ENCODE data around the gene ALDH6A1.
A peak's percentile ranks its signal among the peaks of the same experiment; 100 is the strongest.
"Not testable (repeated sequence)": the region's sequence is repeated elsewhere in the genome, so short reads cannot be mapped to it uniquely, and the experiment has no call there.

Gene ALDH6A1

DNA sequence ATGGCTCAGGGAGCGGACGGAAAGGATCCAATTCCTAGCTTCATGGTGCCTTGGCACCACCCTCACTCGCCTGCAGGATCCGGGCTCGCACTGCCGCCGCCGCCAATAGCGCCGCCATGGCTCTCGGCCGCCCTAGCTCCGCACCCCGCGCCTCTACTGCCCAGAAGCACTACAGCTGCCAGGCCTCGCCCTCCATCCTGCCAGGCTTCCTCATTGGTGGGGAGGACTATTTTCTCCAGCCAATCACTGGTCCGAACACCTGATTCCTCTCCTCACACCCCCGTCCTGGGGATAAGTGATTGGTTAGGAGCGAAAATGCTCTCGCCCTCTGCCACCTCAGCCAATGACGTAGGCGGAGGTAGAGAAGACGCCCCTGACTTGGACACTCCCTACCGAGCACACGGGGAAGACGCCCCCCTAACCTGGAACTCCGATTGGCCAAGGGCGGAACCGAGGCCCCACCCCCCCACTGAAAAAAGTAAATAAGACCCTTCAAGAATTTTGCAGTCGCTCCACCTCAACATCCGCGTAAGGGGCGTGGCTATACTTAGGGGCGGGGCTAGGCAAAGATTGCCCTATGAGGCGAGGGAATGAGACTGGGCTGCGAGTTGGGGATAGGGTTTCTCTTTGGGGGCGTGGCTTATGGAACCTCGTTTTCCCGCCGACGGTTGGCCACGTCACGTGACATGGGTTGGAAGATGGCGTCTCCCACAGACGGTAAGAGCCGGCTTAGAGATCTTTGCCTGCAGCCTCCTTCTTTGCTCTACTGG lies at the start of gene ALDH6A1, which contains the start of gene LIN52:
ALDH6A1 (minus strand) TSS at position 177 of the 770 bp plus-strand sequence; CDS start at position 118, 59 bp downstream.
LIN52 (plus strand) TSS at position 680 of the 770 bp plus-strand sequence; CDS start at position 699, 19 bp downstream.
- DNase-seq: peak; percentile 100

DNA sequence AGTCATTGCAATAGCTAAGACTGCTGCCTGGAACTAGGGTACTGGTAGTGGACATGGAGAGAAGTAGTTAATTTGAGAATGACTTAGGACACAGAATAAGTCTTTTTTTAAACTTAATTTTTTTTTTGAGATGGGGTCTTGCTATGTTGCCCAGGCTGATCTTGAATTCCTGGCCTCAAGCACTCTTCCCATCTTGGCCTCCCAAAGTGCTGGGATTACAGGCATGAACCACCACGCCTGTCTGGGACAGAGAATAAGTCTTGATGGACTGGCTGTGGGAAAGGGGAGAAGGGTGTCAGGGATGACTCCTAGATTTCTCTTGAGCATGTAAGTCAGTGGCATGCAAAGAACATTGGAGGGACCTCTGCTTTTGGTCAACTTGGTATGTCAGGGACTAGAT lies 43.4 kb upstream of the ALDH6A1 start:
- no peak for DNase-seq

DNA sequence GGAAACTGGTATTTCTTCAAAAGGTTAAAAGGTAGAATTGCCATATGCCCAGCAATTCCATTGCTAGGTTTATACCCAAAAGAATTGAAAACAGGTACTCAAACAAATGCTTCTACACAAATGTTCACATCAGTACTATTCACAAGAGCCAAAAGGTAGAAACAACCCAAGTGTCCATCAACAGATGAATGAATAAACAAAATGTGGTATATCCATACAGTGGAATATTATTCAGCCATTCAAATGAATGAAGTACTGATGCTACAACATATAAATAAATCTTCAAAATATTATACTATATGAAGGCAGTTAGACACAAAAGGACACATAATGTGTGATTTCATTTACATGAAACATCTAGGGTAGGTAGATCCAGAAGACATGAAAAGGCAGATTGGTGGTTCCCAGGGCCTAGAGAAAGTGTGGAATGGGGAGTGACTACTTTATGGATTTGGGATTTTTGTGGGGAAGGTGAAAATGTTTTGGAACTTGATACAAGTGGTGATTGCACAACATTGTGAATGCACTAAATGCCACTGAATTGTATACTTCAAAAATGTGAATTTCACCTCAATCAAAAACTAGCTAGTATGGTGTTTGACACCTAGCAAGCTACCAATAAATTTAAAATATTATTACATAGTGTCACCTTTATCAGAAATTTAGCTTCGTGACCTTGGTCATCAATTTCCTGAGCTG lies 42.2 kb upstream of the ALDH6A1 start:
- no peak for DNase-seq

DNA sequence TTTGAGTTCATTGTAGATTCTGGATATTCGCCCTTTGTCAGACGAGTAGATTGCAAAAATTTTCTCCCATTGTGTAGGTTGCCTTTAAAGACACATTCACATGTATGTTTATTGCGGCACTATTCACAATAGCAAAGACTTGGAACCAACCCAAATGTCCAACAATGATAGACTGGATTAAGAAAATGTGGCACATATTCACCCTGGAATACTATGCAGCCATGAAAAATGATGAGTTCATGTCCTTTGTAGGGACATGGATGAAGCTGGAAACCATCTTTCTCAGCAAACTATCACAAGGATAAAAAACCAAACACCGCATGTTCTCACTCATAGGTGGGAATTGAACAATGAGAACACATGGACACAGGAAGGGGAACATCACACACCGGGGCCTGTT lies 41.2 kb upstream of the ALDH6A1 start:
- not testable (repeated sequence) for DNase-seq

DNA sequence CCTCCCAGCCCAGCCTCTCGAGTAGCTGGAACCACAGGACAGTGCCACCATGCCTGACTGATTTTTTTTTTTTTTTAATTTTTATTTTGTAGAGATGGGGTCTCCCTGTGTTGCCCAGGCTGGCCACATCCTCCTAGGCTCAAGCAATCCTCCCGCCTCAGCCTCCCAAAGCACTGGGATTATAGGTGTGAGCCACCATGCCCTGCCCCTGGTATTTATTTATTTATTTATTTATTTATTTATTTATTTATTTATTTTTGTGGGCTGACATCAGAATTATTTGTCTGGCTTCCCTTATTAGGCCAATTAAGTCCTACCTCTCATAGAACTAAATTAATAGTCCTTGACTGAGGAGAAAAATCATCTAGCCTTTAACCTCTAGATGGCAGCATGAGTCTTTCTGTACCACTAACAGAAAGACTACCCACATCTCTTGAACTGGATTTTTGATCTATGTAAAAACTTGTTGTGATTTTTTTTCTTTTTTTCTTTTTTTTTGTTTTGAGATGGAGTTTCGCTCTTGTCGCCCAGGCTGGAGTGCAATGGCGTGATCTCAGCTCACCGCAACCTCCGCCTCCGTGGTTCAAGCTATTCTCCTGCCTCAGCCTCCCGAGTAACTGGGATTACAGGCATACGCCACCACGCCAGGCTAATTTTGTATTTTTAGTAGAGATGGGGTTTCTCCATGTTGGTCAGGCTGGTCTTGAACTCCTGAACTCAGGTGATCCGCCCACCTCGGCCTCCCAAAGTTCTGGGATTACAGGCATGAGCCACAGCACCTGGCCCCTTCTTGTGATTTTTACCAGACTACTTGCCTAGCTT lies 27.4 kb upstream of the ALDH6A1 start:
- peak; percentile 48 for DNase-seq

DNA sequence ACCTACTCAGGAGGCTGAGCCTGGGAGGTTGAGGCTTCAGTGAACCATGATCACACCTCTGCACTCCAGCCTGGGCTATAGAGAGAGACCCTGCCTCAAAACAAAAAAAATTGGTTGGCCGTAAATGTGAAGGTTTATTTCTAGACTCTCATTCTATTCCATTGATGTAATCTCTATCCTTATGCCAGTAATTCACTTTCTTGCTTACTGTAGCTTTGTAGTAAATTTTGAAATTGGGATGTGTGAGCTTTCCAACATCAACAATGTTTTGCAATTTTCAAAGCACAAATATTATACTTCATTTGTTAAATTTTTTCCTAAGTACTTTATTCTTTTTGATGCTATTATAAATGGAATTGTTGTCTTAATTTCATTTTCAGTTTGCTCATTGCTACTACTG lies 25.1 kb upstream of the ALDH6A1 start:
- DNase-seq: no peak

DNA sequence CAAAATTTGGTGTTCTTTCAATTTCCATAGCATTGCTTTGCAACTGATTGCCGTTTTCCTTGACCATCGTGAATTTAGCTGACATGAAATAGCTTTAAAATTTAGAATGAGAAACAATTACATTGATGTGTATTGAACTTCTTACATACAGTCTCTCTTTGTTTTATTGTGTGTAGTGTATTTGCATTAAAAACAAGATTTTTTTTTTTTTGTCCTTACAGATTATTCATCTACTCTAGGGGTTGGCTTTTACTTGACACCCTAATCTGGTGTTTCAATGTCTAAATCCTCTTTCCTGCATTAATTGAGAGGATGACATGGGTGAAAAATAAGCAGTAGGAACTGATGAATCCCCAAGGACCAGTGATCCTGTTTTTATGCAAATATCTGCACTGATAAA lies 21.1 kb upstream of the ALDH6A1 start:
- DNase-seq: no peak

DNA sequence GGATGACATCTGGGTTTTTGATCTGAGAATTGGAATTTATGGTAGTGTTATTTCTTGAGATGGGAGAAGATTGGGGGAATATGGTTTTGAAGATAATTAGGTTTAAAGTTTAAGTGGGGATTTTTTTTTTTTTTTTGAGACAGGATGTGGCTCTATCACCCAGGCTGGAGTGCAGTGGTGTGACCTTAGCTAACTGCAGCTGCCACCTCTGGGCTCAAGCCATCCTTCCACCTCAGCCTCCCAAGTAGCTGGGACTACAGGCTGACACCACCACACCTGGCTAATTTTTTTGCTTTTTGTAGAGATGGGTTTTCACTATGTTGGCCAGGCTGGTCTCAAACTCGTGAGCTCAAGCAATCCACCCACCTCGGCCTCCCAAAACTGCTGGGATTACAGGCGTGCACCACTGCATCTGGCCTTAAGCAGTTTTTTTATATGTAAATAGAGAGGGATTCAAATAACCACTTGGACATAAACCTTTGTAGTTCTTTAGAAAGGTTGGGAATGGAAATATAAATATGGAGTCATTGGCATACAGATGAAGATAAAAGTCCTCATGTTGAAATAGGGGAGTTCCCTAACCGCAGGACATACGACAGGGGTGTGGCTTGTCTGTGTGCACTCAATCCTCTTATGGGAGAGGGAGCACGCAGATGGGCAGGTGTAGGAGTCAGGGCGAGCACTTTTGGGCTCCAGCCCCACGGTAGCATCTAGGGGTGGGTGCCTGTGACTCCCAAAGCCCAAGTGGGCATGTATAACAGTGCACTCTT lies 5.2 kb upstream of the ALDH6A1 start:
- DNase-seq: no peak

DNA sequence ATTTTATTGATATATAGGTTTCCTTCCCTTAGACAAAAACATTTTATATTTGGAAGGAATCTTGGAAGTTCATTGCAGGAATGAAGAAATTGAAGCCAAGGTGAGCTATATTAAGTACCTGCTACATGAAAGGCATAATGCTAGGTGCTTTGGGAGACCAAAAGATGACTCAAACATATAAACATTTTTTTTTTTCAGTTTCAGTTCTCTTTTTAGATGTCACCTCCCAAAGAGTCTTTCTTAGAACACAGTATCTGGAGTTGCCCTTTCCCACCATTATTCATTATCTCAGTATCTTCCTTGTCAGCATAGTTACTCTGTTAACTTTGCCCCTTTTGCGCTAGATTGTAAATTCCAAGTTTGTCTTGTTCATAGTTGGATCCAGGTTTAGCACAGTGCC lies 1.6 kb upstream of the ALDH6A1 start:
- no peak for DNase-seq

DNA sequence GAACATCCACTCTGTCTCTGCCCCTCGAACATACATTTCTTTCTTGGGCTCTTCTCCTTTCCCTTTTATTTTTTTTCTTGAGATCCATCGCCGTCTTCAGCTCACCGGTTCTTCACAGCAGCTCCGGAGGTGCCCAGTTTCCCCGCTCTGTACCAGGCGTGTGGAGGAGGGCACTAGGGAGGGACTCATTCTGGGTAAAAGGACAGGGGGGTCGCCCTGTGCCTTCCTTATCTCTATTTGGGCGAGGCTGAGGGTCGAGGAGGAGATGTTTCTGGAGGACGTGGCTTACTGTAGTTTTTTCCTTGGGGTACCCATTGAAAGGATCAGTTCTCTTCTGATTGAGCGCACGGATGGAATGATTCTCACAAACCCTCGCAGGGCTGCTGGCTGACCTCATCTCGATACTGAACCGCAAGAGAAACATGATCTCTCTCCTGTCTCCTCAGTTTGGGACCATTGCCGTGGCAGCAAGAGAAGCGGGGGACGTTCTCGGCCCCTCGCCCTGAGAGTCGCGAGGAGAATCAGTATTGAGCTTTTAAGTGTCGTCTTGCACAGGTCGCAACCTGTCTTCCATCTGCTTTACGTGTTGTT lies 889 bp upstream of the ALDH6A1 start:
- DNase-seq: no peak

DNA sequence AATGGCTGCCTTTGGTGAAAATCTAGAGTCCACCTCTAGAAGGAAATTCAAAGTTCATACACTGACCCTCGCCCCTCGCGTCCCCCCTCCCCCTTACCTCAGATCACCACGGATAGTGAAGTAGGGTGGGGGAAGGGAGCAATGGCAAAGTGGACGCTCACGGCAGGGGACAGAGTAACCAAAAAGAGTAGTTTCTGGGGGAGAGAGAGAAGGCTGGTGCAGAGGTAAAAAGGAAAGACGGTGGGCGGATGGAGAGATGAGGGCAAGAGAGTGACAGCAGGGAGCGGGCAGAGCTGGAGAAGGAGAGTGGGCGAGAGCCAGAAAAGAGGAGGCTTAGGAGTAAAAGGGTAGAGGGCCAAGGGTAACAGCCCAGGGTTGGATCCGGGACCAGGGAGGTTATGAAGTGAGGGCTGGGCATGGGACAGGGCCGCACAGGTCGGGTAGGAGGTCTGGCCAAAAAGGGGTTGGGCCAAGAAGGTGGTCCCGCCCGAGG lies 423 bp downstream of the ALDH6A1 start:
- no peak for DNase-seq

DNA sequence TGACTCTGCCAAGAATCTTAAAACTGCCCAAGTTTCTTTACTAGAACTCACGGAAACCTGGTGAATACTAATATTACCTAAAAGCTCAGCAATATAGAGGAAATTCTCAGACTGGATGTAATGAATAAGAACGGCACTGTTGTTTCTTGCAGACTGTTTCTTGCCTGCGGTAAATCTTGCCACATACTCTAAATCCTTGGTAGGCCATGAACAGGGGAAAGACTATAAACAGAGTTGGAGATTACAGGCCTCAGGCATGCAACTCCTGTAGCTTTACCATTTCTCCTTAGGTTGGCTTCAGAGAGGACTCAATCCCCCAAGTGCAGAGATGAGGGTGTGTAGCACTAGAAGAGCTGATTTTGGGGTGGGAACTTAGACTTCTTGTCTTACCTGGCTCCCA lies 1.1 kb downstream of the ALDH6A1 start:
- DNase-seq: no peak

DNA sequence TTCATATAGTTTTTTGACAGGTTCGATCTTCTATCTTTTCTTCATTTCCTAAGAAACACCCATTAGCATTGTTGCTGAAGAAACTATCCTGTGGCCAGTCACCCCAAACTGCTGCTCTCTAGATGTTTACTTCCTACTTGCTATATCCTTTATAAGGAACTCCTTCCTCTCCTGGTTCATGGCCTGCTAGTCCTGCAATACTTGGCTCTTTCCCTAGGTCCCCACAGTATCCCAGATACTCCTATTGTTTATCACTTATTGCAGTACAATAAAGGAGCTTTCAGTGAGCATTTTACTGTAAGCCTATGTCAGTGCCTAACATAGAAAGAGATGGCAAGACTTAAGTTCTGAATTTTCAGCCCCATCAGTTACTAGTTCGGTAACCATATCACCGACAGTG lies 2.8 kb downstream of the ALDH6A1 start:
- no peak for DNase-seq

DNA sequence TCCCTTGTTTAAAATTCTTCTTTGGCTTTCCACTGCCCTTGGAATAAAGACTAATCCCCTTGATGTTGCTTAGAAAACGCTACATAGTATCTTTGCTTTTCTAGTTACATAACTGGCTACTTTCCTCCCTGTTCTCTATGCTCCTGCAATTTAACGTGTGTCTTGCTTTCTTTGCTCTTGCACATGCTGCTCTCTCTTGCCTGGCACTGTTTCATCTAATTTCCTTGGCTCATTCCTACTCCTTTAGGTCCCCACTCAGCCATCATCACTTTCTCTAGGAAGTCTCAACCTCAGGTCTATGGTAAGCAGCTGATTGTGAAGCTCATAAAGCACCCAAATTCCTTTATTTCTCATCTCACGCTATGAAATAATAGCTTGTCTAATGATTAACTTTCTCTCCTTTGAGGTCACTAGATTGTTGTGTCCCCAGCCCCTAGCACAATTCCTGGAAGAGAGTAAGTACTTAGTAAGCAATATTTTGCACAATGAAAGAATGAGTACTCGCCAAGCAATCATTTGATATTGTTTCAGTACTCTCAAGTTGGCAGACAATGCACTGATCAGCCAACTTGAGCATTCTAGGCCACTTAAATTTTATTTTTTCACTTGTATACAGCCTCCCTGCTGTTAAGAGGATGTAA lies 3.3 kb downstream of the ALDH6A1 start:
- no peak for DNase-seq

DNA sequence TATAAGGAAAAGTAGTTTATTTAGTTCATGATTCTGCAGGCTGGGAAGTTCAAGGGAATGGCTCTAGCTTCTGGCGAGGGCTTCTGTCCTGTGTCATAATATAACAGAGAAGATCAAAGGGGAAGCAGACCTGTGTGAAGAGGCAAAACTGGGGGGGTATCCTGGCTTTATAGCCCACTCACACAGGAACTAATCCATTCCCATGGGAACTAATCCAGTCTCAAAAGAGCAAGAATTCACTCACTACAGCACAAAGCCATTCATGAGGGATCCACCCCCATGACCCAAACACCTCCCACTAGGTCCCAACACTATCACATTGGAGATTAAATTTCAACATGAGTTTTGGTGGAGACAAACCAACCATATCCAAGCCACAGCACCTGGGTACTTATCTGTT lies 6.9 kb downstream of the ALDH6A1 start:
- DNase-seq: no peak

DNA sequence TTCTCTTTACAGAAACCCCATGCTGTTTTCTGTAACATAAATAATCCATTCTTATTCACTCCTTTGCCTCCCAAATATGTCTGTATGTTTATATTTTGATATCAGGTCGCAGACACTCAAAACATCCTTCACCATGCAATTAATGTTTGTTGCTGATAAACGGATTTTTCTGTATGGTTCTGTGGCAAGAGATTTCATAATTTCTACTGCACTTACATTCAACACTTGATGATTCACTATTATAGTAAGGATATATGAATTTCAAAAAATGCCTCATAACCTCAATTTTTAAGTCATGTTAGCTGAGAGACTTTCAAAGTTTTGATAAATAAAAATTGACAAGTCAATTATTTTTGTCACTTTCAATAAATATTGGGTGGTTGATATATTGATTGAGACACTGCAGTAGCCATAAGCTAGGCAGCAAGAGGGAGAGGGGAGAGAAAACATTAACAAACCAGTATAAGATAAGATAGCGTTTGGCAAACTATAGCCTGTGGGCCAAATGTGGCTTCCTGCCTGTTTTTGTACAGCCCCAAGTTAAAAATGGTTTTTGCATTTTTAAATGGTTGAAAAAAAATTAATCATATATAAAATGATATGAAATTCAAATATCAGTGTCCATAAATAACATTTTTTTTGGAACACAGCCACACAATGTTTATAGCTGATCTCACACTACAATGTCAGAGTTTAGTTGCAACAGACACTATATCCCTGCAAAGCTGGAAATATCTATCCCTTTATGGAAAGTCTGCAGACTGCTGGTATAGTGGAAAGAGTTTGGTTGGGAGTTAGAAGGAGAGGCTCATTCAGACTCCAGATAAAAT lies 18.3 kb downstream of the ALDH6A1 start:
- no peak for DNase-seq

DNA sequence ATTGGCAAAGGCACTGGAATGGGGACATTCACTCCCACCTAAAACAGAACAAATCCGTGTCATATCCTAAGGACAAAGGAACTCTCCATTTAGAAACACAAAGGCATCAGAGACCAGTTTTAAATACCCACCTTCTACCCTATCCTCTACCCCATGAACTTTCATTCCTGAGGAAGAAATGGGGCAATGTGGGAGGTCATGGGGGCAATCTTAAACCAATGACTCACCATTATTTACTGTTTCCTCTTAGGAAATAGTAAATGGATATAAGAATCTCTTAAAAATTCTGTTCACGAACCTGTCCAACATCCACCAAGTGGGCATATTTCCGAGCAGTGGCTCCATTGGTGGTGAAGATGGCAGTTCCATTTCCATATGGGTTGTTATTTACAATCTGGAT lies 19.4 kb downstream of the ALDH6A1 start:
- DNase-seq: no peak

DNA sequence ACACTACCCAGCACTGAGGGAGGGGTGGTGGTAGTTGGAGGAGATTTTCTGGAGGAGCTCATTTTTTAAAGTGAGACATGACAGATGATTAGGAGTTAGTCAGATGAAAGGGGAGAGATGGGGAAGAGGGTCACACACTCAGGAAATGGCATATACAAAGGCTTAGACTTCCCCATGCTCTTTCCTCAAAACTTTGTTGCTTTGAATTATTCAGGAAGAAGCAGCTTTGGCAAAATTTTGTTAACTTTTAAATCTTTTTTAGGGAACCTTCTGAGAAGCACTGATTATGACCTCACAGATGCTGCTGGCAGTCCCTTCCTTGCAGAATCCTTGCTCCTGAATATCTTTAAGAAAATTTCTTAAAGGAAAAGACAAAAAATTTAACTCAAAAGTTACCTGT lies 19.8 kb downstream of the ALDH6A1 start:
- no peak for DNase-seq

DNA sequence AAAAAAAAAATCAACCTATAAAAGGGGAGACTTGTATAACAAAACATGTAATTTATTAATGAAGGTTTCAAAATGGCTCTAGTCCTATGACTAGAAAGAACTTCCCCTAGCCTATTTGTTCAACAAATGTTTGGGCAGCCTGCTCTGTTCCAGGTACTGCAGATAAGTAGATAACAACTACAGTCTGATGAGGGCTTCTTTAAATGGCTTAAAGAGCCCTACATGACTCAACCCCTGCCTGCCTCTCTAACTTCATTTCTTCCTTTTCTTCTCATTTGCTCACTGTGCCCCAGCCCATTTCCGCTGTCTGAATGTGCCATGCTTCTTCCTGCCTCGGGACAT lies 21.5 kb downstream of the ALDH6A1 start:
- DNase-seq: no peak

DNA sequence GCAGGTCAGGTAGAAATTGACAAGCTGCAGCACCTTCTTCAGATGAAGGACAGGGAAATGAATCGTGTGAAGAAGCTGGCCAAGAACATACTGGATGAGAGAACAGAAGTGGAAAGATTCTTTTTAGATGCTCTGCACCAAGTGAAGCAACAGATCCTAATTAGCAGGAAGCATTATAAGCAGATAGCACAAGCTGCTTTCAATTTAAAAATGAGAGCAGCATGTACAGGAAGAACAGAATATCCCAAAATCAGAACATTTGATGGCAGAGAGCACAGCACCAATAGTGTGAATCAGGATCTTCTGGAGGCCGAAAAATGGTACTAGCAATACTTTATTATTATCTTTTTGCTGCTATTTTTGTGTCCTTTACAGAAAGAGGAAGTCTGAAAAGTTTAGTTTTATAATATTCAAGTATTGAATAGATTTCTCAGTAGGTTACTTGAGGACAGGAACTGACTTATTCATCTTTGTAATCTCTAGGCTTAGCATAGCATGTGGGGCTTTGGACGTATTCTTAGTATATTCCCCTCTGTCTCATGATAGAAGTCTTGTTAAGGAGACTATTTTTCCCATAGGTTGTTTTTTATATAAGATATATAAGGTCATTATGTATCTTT lies 34.3 kb downstream of the ALDH6A1 start:
- no peak for DNase-seq

Measured in NCI-H2227 treated with DMSO at 0.1 percent for 48 hours (cell line).